Measurements from ENCODE around the gene TENM3.
"Not testable (repeated sequence)": the region's sequence is repeated elsewhere in the genome, so short reads cannot be mapped to it uniquely, and the experiment has no call there.

TENM3 gene

DNA sequence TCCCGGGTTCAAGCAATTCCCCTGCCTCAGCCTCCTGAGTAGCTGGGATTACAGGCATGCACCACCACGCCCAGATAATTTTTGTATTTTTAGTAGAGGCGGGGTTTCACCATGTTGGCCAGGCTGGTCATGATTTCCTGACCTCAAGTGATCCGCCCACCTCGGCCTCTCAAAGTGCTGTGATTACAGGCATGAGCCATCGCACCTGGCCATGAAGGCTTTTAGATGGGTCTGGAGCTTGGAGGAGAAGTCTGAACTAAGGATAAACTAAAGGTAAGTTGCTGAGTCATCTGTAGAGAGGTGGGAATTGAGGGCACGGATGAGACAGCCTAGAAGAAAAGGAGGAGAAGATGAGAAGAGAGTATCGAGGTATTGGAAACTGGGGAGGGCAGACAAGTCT is at the start of gene TENM3:
Gene TENM3, plus strand, starts transcription at position 199 of the 400 bp plus-strand sequence. CDS start 80,619 bp downstream, outside the sequence.
- not testable (repeated sequence) for DNase-seq

DNA sequence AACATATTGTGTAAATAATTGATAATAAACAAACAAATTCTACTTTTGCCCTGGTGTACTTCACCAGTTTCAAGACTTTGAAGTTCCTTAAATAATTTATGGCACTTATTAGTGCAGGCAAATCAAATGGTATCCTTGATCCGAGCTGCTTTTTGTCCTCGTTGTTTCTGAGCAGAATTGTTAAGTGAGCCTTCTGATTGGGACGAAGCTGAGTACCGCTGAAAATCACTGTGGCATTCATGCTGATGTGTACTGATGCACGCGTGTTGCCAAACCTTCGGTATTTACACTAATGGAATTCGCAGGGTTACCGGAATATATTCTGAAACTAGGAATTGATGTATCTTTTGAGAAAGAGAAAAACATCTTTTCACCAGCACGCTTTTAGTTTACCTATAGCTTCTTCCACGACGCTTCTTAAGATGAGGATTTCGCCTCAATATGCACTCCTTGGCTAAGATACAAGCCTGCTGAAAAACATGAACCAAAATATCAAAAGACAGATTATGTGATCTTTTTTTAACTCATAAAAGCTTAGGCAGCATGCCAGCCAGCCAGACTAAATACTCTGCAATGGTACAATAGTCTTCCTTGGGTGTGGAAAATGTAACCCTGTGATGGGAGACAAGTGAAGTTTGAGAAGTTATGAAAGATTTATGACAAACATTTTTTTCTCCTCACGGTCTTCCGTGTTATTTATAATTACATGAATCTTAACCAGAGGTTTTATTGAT is 48.9 kb upstream of the TENM3 start:
- no peak for DNase-seq

DNA sequence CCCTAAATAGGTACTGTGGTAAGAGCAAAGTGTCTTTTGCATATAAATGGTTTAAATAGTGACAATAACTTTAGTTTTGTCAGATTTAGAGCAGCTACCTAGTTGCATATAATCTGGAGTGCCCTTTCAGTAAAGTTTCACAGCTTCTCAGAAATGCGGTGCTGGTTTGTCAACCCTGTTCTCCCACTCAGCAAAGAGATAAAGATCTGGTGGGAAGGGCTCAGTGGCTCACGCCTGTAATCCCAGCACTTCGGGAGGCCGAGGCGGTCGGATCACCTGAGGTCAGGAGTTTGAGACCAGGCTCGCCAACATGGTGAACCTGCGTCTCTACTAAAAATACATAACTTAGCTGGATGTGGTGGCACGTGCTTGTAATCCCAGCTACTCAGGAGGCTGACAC is 45.6 kb upstream of the TENM3 start:
- no peak for DNase-seq

DNA sequence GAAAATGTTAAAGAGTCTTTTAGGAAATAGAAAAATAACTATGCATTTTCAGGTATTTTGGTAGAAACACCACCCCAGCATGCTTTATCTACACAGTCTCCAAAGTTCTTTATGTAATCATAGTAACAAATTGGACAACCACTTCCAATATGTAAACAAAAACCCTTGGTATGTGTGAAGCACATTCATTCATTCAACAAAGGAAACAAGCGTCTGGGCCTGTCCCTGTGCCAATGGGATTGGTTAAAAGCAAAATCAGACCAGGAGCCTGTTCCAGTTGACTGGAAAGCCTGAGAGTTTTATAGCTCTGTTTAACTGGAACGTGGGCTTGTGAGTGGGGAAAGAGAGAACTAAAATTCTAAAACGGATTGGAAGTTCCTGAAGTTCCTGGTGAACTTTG is 41.3 kb upstream of the TENM3 start:
- DNase-seq, result no peak

DNA sequence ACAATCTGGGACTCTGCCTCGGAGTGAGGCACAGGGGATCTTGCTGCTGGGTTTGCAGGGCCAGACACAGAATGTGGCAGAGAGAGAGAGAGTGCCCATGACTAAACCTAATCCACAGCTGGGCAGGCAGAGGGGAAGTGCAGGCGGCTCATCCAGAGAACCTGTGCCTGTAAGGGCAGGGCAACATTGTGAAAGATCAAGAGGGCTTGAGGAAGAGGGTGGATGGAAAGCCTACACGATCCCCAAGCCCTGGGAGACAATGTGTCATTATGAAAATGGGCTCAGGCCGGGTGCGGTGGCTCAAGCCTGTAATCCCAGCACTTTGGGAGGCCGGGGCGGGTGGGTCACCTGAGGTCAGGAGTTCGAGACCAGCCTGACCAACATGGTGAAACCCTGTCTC is 40.6 kb upstream of the TENM3 start:
- no peak for DNase-seq

DNA sequence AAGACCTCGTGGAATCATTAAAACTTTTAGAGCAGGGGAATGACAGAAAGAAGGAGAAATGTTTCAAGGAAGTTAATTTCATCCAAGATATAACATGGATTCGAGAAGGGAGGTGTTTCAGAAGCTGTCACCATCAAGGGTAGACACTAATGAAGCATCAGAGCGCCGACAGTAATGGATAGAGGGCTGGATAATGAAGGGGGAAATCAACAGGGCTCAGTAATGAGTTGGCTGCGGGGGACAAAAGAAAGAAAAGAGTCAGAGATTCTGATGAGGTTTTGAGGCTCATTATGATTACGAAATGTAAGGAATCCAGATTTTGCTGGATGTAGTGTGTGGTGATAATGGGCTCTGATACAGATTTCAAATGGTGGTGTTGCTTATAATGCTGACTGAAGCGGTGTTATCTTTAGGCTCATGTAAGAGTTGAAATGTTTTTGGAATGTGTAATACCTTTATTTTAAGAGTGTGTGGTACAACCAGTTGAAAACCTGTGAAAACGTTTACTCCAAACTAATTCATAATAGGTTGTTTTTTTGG is 39.3 kb upstream of the TENM3 start:
- no peak for DNase-seq

DNA sequence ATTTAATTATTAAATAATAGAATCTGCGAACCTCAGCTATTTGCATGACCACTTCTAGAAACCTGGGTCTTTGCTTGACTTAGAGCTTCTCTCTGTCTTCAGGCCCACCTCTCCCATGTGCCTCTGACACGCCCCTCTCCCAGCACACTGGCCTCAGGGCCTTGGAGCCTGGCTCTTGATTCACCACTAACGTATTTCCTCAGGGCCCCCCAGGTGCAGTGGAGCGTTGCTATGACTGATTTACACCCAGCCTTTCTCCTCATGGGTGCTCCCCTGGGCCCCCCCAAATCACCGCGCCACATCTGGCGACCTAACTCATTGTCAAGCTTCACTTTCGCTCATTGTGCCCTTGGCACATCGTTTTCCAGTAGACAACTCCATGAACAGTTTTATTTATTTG is 37.9 kb upstream of the TENM3 start:
- DNase-seq, result no peak

DNA sequence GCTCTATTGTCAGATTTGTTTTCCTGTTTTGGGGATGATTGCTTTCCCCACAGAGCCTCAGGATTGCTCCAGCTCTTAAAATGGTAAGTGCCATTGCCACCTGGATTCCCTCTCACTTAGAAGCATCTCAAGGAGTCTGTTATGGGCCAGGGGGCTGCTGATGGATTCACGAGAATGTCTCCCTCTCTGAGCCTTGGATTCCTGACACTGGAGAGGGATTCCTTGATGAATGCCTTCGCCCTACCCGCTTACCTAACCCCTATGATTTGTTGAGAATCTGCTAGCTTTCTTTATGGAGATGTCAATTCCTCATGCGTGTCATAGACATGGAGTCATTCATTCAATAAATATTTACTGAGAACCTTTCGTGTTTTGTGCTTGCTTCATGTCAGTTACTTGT is 36.9 kb upstream of the TENM3 start:
- no peak for DNase-seq

DNA sequence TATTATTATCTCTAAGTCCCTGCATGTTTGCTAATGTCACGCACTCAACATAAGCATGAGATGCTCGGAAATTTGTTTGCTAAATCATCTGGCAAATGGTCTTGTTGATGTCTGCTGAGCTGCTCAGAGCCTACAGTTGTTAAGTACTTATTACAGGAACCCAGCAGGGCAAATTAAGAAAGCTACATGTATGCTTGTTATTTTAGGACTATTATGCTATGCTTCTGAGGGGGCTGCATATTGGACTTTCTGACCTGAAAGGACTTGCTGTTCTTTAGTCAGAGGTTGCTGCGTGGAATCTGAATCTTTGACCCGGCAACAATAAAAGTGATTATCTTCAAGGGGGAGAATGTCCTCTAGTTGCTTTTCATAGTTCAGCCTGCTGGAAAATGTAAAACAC is 36.3 kb upstream of the TENM3 start:
- no peak for DNase-seq

DNA sequence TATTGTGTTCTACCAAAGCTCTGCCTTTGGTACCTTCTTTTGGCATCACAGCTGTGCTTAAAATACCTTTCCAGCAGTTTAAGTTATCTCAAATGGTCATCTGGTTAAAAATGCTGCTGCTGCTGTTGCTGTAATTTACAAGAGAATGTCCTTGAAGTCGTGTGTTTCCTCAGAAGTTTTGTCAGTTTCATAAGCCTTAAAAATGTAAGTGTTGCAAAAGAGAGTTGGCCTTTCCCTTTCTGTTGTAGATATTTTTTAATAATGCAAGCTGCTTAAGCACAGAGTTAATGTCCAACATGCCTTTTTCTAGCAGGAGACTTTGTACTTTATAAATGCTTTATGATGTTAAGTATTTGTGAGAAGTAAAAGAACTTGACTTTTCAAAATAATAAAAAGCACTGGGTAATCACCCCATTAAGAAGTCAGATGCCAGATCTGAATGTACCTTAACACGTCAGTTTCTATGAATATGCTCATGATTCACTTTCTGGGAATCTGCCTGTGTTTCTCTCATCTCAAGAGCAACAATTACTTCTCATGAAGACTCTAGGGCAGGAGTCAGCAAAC is 35.3 kb upstream of the TENM3 start:
- DNase-seq, result no peak

DNA sequence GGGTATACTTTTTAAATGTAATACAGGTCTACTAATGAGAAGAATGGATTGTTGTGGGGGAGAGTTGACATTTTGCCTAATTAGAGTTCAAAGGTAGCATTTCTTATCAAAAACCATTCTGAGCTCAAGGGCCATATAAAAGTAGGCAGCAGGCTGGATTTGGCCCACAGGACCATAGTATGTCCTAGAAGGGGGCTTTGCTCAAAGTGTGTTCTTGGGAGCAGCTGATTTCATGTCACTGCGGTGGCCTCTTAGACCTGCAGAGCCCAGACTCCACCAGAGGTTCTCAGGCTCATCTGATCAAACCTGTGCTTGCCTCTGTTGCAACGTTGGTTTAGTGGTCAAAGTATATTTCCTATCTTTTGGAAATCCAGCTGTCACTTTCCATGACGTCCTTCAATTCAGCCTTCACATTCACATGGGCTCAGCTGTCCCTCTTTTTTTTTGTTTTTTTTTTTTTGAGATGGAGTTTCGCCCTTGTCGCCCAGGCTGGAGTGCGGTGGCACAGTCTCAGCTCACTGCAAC is 34.6 kb upstream of the TENM3 start:
- no peak for DNase-seq

DNA sequence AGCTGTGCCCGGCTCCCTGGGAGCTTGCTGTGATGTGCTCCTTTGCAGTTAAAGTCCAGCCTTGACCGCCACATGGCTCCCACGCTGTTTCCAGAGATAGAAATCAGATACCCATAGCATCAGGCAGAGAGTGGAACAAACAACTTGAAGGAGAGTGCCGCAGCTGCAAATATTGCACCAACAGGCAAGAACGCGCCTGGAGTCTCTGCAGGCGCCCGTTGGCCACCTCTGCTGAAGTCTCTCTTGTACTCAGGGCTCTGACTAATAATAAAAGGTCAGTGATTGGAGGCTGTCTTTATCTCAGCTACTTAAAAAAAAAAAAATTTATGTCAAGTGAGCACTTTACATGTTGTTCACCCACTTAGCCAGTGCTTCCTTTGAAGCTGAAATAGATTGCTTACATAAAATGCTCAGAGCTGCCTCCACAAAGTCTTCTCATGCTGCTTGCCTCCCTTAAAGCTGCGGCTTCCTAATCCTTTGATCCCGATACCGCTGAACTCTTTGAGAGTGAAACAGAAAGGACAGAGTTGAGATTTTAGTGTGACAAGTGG is 30.9 kb upstream of the TENM3 start:
- no peak for DNase-seq

DNA sequence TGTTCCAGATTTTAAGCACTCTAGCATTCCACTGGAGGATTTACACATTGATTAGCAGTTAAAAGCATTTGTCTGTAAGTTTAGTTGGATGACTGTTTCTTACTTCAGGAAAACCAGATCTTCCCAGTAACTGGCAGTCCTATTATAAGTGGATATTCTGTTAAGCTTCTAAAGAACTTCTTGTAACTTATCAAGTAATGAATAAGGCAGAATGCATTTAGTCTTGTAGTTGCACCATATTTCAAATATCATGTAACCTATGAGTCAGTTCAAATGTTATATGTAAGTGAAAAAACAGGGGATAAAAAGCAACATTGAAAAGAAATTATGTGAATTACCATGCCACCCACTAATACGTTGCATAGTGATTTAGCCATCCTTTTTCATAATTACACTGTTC is 30.2 kb upstream of the TENM3 start:
- DNase-seq, result no peak

DNA sequence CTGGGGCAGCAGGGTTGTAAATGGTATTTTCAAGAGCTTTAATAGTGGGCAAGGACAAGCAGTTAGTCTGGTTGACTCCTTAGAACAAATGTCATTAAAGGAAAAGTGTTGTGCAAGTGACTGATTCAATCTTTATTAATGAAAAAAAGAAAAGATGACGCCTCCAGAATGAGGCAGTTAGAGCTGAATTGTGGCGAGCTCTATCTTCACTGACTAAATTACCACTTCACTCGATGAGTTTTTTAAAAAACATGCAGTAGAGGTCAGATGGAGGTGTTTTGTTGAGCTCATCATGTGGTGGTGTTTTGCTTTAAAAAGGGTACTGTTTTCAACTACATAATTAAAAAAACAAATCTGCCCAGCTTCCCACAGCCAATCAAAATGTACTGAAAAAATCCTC is 28.1 kb upstream of the TENM3 start:
- no peak for DNase-seq

DNA sequence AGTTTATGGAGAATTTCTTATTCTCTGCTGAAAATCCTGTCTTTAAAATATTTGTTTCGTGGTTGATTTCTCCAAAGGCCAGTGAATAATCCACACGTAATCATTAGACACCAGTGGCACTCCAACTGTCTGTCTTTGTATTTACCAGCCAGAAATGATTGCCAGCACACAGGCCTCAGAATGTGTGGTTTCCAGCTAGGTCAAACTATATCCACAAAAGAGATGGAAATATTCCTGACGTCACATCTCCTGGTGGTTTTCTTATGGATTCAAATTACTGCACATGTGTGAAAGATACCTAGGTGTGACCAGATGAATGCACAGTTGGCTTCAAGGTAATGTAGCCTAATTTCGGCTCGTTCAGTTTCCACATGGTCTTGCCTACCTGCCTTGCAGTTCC is 27.2 kb upstream of the TENM3 start:
- no peak for DNase-seq

DNA sequence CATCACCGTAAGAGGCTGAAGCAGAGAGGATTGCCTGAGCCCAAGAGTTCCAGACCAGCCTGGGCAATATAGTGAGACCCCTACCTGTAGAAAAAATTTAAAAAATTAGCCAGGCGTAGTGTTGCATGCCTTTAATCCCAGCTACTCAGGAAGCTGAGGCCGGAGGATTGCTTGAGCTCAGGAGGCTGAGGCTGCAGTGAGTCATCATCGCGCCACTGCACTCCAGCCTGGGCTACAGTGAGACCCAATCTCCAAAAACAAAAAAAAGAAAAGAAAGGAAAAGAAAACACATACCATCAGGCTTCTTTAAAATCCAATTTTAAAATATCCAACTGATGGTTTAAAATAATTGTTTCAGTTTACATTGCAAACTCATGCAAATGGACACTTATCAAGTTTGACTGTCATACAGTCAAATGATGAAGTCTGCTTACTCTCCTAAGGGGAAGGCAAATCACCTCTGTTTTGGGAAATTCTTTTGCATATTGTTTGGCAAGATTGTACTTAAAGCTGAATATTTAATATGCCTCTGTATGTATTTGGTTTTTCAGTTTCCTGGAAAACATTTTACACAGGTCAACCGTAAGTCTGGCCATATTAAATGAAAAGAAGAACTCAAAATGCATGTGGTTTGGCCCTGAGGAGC is 23.7 kb upstream of the TENM3 start:
- DNase-seq, result no peak

DNA sequence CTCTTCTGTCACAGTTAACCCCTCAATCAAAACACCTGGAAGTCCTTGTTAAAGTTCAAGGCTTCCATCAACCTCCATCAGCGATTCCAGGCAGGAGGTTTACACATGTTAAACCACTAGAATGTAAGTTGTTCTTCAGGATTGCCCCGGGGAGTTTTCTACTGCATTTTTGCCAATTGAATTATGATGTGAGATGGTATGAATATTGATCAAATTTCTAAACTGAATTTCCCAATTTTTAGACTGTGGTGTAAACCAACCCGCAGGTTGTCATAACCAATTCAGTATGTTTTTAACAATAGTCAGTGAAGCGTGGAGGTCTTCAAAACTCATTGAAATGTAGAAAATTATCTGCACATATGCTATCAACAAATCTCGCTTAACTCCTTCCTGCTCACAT is 21.2 kb upstream of the TENM3 start:
- no peak for DNase-seq

DNA sequence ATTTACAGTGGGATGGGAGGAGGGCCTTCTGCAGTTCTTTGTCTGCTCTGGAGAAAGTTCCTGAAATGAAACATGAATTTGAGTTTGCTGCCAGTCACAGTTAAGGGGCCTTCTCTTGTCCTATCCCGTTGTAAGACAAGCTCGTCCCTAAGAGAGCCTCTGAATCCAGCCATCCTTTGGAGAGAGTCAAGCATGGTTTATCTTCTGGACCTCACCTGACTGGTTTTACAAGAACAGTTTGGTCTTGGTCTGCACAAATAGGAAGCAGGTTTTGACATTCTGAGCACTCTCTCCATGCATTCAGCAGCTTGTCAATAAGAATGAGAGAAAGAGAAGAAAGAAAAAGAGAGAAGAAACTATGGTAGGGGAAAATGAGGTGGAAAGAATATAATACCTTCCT is 20.4 kb upstream of the TENM3 start:
- no peak for DNase-seq

DNA sequence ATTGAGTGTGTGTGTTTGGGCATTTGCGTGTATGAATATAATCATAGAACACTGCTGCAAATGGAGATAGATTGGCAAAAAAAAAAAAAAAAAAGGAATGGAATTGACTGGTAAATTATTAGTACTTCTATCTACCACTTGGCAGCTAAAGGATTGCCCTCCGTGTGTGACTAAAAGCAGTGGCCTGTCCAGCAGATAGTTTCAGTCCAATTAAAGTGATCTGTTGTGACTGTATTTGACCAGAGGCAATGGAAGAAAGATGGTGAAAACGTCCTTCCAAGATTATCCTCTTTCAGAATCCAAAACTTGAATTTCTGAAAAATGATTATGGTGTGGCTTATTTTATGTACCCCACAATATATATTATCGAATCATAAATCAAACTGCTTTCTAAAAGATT is 19.5 kb upstream of the TENM3 start:
- no peak for DNase-seq

DNA sequence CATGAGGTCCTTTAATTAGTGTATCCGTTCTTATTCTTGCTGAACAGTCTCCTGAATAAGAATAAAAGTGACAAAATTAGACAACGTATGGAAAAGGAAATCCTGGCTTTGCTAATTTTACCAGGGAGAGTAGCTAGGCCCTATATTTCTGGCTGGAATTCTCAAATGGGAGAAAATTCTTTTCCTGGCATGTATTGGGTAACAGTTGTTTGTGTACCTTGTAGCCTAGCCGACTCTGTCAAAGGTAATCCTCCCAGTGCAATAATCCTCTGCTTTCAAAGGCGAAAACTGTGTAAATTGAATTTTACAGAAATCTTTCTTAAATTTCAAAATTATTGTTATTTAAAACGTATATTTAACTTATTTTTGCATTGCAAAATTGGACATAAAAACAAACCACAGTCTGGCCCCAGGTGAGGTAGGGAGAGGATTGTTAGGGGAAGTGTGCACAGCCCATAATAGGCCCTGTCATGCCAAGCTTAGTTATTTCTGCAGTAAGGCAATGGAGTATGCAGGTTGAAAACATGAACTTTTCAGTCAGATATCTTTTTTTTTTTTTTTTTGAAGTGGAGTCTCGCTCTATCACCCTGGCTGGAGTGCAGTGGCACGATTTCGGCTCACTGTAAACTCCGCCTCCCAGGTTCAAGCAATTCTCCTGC is 18.9 kb upstream of the TENM3 start:
- DNase-seq, result no peak

DNA sequence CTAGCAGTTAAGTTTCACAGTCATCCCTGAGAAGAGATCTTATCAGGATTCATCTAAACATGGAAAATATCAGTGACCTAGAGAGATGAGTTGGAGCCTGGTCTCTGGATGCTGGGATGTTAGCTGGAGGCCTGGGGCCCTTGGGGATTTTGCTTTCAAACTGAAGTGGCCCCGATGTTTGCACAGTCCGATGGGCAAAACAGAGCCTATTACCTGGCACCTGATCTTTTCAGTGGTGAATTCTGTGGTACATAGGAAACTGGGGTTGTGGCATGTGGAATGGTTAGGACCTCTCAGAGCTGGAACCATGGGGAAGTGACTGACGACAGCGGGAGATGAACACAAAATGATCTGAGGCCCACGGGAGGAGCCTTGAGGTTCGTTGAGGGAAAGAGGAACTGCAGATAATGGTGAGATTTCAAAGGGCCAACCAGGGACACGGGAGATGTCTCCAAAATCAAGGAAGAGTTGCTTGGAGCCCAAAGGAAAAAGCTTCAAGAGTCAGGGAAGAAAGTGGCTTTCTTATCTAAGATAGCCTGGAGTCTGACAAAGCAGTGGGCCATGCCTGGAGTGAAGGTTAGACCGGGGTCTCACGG is 17.8 kb upstream of the TENM3 start:
- DNase-seq, result no peak

DNA sequence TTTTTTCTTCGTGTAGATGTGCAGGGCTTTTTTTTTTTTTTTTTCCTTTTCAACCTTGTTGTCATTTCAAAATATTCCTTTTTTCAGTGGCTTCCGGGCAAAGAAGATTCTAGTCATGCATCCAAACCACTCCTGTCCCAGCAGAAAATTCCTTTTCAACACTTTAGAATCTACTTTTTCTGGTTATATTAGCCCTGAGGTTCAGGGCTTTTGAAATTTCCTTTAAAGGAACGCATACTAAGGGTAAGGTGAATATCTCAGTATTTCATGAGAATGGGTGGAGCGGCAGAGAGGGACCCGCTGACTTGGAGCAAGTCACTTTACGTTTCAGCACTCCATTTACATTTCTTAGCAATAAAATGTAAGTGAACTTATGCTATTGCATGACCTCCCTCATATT is 15.6 kb upstream of the TENM3 start:
- DNase-seq, result no peak

All from NCI-H1694 (cell line).